H1 (cell line): Measurements from ENCODE around the gene GRID1. TPM values are rescaled to one million over a fixed set of nuclear protein-coding genes. Genes with fewer than 3 reads are reported as not detected.

Source experiments
- CHD7 ChIP-seq: fragments of 300-600 bp; sonication (generic); IDR thresholded peaks from 2 replicates; pipeline ENCODE4 v1.7.1; 2012; ENCODE audit warnings: low read length, moderate library complexity, mild to moderate bottlenecking, inconsistent platforms; ENCODE audit not compliant: insufficient replicate concordance
- EP300 ChIP-seq, 2 experiments: IDR thresholded peaks; 1 replicate in 1 of 2; 2 replicates in 1 of 2; pipeline ENCODE4 v1.6.1; 2011 to 2012; ENCODE audit warnings: low read depth in 2 of 2, low read length in 2 of 2, mild to moderate bottlenecking in 2 of 2, borderline replicate concordance in 1 of 2, inconsistent platforms in 1 of 2, moderate library complexity in 1 of 2
- EZH2 ChIP-seq: fragments of 200-600 bp; sonication (generic); IDR thresholded peaks from 2 replicates; pipeline ENCODE4 v1.7.1; 2012; ENCODE audit warnings: low read depth, mild to moderate bottlenecking, moderate library complexity, low read length, inconsistent platforms; ENCODE audit not compliant: severe bottlenecking
- TAF1 ChIP-seq: IDR thresholded peaks from 2 replicates; pipeline ENCODE4 v1.6.1; 2011; ENCODE audit warnings: mild to moderate bottlenecking, low read depth, low read length
- polyA plus RNA-seq, 7 experiments: library from polyadenylated mRNA; depleted of rRNA in 3 of 7; stranded (reverse) in 5 of 7; unstranded in 2 of 7; fragments of >200 nt in 5 of 7; fragments of 200-250 nt in 2 of 7; gene quantifications; 1 replicate in 5 of 7; 2 replicates in 1 of 7; 4 replicates in 1 of 7; pipeline versions ENCODE4 v1.2.1 to v1.2.3, GENCODE V29; 2011 to 2013; ENCODE audit warnings: missing spikeins in 2 of 7, mixed read lengths in 2 of 7
- total RNA-seq: library from RNA; stranded (reverse); fragmentation: NEBNext Ultra II Directional; extraction: Animal tissue kit (Norgen Biotek cat#: 25700); gene quantifications from 2 replicates; pipeline ENCODE4 v1.2.1, GENCODE V29; 2021

The GRID1 gene
- total and polyA plus RNA-seq, 2 of the 8 experiments (the other 6 are each of a cell fraction or from before 2014, with no cell fraction given): 0.22 to 0.30 TPM

- no peak for TF ChIP-seq CHD7
- no peak for TF ChIP-seq EP300 (IDR thresholded peaks at IDR 0.05; ENCODE audit: borderline replicate concordance in 1 of 2, low read depth in 2 of 2, low read length in 2 of 2)
- TF ChIP-seq TAF1: no peak
- TF ChIP-seq EZH2: no peak
These were observed 53.0 kb downstream of the GRID1 start (continued) for GRCh38 chr10:86313621-86314041.
